OCI-LY7 (cell line): ENCODE data around the gene STUM. TPM values are rescaled to one million over a fixed set of nuclear protein-coding genes. Genes with fewer than 3 reads are reported as not detected.

Experiments used
- BruUV-seq: library from RNA; stranded (reverse); fragments of 400-500 nt; replicated peaks from 2 replicates; lab custom pipeline; 2021; lab: Mats Ljungman, UMichigan
- CTCF ChIA-PET: fragments of 300-600 bp; sonication (Branson Sonifier 250); formaldehyde crosslinking; loops from one replicate; lab custom pipeline; 2022; ENCODE audit warnings: antibody characterized with exemption; ENCODE audit not compliant: unreplicated experiment; lab: Charles Lee
- POLR2A ChIA-PET: fragments of 300-600 bp; sonication (Branson Sonifier 250); formaldehyde crosslinking; loops from one replicate; lab custom pipeline; 2022; ENCODE audit warnings: antibody characterized with exemption; lab: Charles Lee
- DNase-seq: peaks from one replicate; pipeline ENCODE4 v3.0.0-alpha.2; 2015; ENCODE audit warnings: low spot score
- H2AFZ ChIP-seq: fragments of 200-600 bp; sonication (generic), shearing (Covaris generic); 2 replicates; pipeline ENCODE4 v1.6.1; 2014; ENCODE audit warnings: mild to moderate bottlenecking, antibody characterized with exemption, low read length, moderate library complexity
- H3K27ac ChIP-seq: fragments of 200-600 bp; sonication (generic); 2 replicates; pipeline ENCODE4 v1.5.1; 2014; ENCODE audit warnings: mixed run types, low read depth, mild to moderate bottlenecking, moderate library complexity, low read length, inconsistent platforms; ENCODE audit not compliant: poor library complexity, severe bottlenecking
- H3K36me3 ChIP-seq: fragments of 200-600 bp; sonication (generic); 2 replicates; pipeline ENCODE4 v1.6.1; 2014; ENCODE audit warnings: mild to moderate bottlenecking, antibody characterized with exemption, low read length, moderate library complexity, mixed read lengths; ENCODE audit not compliant: insufficient read depth
- H3K4me1 ChIP-seq: fragments of 200-600 bp; sonication (generic); 2 replicates; pipeline ENCODE4 v1.5.1; 2014; ENCODE audit warnings: mild to moderate bottlenecking, low read length; ENCODE audit not compliant: insufficient read depth, poor library complexity, severe bottlenecking
- H3K4me2 ChIP-seq: fragments of 200-600 bp; sonication (generic); 2 replicates; pipeline ENCODE4 v1.6.1; 2014; ENCODE audit warnings: mild to moderate bottlenecking, low read length
- H3K4me3 ChIP-seq: fragments of 200-600 bp; sonication (generic); 2 replicates; pipeline ENCODE4 v1.5.1; 2014; ENCODE audit warnings: mild to moderate bottlenecking, low read depth, low read length; ENCODE audit not compliant: poor library complexity, severe bottlenecking
- H3K79me2 ChIP-seq: fragments of 200-600 bp; sonication (generic); 2 replicates; pipeline ENCODE4 v1.6.1; 2016; ENCODE audit warnings: low read depth, mild to moderate bottlenecking, low read length, moderate library complexity, mixed read lengths; ENCODE audit not compliant: insufficient read depth
- H3K9me2 ChIP-seq: fragments of 200-600 bp; sonication (generic); 2 replicates; pipeline ENCODE4 v1.6.1; 2016; ENCODE audit warnings: mild to moderate bottlenecking, low read length, mixed read lengths; ENCODE audit not compliant: insufficient read depth
- H3K9me3 ChIP-seq: fragments of 200-600 bp; sonication (generic); 2 replicates; pipeline ENCODE4 v1.6.1; 2014; ENCODE audit warnings: mild to moderate bottlenecking, mixed run types, low read length, mixed read lengths
- H4K20me1 ChIP-seq: fragments of 200-600 bp; sonication (generic); 2 replicates; pipeline ENCODE4 v1.6.1; 2014; ENCODE audit warnings: mild to moderate bottlenecking, antibody characterized with exemption, low read length, moderate library complexity, mixed read lengths; ENCODE audit not compliant: insufficient read depth
- CTCF ChIP-seq: fragments of 200-600 bp; sonication (generic); conservative IDR thresholded peaks from 2 replicates; pipeline ENCODE4 v1.5.1; 2014; ENCODE audit warnings: mild to moderate bottlenecking, antibody characterized with exemption, low read length, moderate library complexity, mixed read lengths
- EZH2phosphoT487 ChIP-seq: fragments of 200-600 bp; sonication (generic); IDR thresholded peaks from 2 replicates; pipeline ENCODE4 v1.6.1; 2018; ENCODE audit warnings: low read depth, borderline replicate concordance, mild to moderate bottlenecking, mixed run types, antibody characterized with exemption, low read length, moderate library complexity, mixed read lengths
- intact Hi-C: fragments of 100-400 bp; cut with micrococcal nuclease; formaldehyde crosslinking; loops from one replicate; pipeline ENCODE4 v1.10.0; 2022; ENCODE audit not compliant: unreplicated experiment
- total RNA-seq, 2 experiments: library from RNA; depleted of rRNA in 1 of 2; stranded (reverse); fragments of >200 nt in 1 of 2; shearing (Covaris generic) in 1 of 2; gene quantifications; 2 replicates each; pipeline ENCODE4 v1.2.3, GENCODE V29; 2014 to 2022

The STUM gene
- total RNA-seq, 2 experiments from 2014 or later, result not detected

GRCh38 chr1:226603022-226603857 is 54.7 kb downstream of the STUM start:
- CTCF ChIA-PET, result no interaction called here

GRCh38 chr1:226603858-226604559 is 55.4 kb downstream of the STUM start:
- H3K36me3 ChIP-seq, result no peaks in the 10 kb centered on the region
- ChIA-PET CTCF (no interaction called here), POLR2A (interaction anchor here (0.7 kb wide), 1 partner anchor 167 kb away, joined by 3 read pairs; no protein-coding TSS in a partner anchor)
- H4K20me1 ChIP-seq, result no peaks in the 10 kb centered on the region
- H3K4me3 ChIP-seq, result no peak overlapping the region
- no peak overlapping the region for H2AFZ ChIP-seq
- H3K9me3 ChIP-seq, result no peaks in the 10 kb centered on the region
- H3K4me2 ChIP-seq, result no peak overlapping the region
- H3K79me2 ChIP-seq, result no peaks in the 10 kb centered on the region
- no peak for DNase-seq
- no peaks in the 10 kb centered on the region for H3K9me2 ChIP-seq
- intact Hi-C loops, result no loop called here
- TF ChIP-seq CTCF (no peak), EZH2phosphoT487 (no peak)
- H3K27ac ChIP-seq, result no peak overlapping the region
- peaks cover 7% of the 10 kb centered on the region for H3K4me1 ChIP-seq
- BruUV-seq, result no TSS peak

More at GRCh38 chr1:226603022-226603857, 54.7 kb downstream of the STUM start:
- H3K27ac ChIP-seq, result no peak overlapping the region
- no peaks in the 10 kb centered on the region for H3K9me3 ChIP-seq
- POLR2A ChIA-PET, result interaction anchor here (0.6 to 1.0 kb wide), 4 partner anchors 11 to 168 kb away, joined by 3 to 4 read pairs (median 3); no protein-coding TSS in a partner anchor
- TF ChIP-seq CTCF (no peak), EZH2phosphoT487 (no peak)
- no peaks in the 10 kb centered on the region for H3K9me2 ChIP-seq
- no peak for DNase-seq
- no peaks in the 10 kb centered on the region for H3K79me2 ChIP-seq
- H4K20me1 ChIP-seq, result no peaks in the 10 kb centered on the region
- H3K4me2 ChIP-seq, result peak overlapping the region; percentile 20; the same call in 1 of the 2 replicates
- intact Hi-C loops, result no loop called here
- no TSS peak for BruUV-seq
- no peak overlapping the region for H3K4me3 ChIP-seq
- H3K36me3 ChIP-seq, result no peaks in the 10 kb centered on the region
- peaks cover 7% of the 10 kb centered on the region for H3K4me1 ChIP-seq
- no peak overlapping the region for H2AFZ ChIP-seq
